ENCODE results near the gene CPNE5. TPM values are rescaled to one million over a fixed set of nuclear protein-coding genes. Genes with fewer than 3 reads are reported as not detected.

The CPNE5 gene
- polyA plus RNA-seq, 1 of the 3 experiments (the other 2 are of a cell fraction): 0.30 TPM

- H3F3A ChIP-seq (replicated peaks; ENCODE audit: insufficient read depth): no peaks in the 10 kb centered on the region
- no peak overlapping the region for H3K4me2 ChIP-seq
- WGBS (ENCODE audit: low lambda C conversion rate): 72% methylated on average over 5 of the region's 10 CpGs
- H3K27me3 ChIP-seq (ENCODE audit: insufficient read depth): no peaks in the 10 kb centered on the region
- CTCF ChIA-PET: interaction anchor here (0.6 to 3.0 kb wide), 8 partner anchors 28 to 420 kb away, joined by 3 to 12 read pairs (median 4); no protein-coding TSS in a partner anchor
- no peak overlapping the region for H3K9ac ChIP-seq
- H4K20me1 ChIP-seq (ENCODE audit: insufficient read depth): no peaks in the 10 kb centered on the region
- no peak overlapping the region for H3K4me3 ChIP-seq (ENCODE audit: low read depth in 2 of 2, low read length in 1 of 2)
- no peak overlapping the region for H2AFZ ChIP-seq (ENCODE audit: low read depth)
- H3K9me2 ChIP-seq: no peaks in the 10 kb centered on the region
- H3K4me1 ChIP-seq (ENCODE audit: control insufficient read depth in 1 of 2, insufficient read depth in 2 of 2, low read depth in 1 of 2, low read length in 1 of 2): peaks cover 0 to 3% of the 10 kb centered on the region in 2 experiments; a peak in 1 of 4 replicates
- no peak for TF ChIP-seq REST (IDR thresholded peaks at IDR 0.05; ENCODE audit: low read depth, low read length)
- no peak for TF ChIP-seq EP300 (IDR thresholded peaks at IDR 0.05; ENCODE audit: borderline replicate concordance in 1 of 2, low read depth in 1 of 2, low read length in 1 of 2)
- no peak for TF ChIP-seq MAX (IDR thresholded peaks at IDR 0.05; ENCODE audit: low read depth)
- no peak for TF ChIP-seq MXI1 (IDR thresholded peaks at IDR 0.05; ENCODE audit: low read depth, low read length)
- no peak for TF ChIP-seq SIN3A (IDR thresholded peaks at IDR 0.05; ENCODE audit: borderline replicate concordance, low read depth, low read length)
- no peak for TF ChIP-seq GABPA (IDR thresholded peaks at IDR 0.05; ENCODE audit: low read depth)
- TF ChIP-seq RCOR1 (IDR thresholded peaks at IDR 0.05; ENCODE audit: low read length): no peak
- TF ChIP-seq YY1 (IDR thresholded peaks at IDR 0.05; ENCODE audit: low read depth): no peak
- POLR2A ChIA-PET: no interaction called here
- DNase-seq: no peak
- no peak overlapping the region for H3K27ac ChIP-seq (ENCODE audit: low read depth in 2 of 2, low read length in 1 of 2)
- no peaks in the 10 kb centered on the region for H3K36me3 ChIP-seq (replicated peaks in 1 of 2; ENCODE audit: control insufficient read depth in 1 of 2, insufficient read depth in 2 of 2, low read length in 1 of 2)
- no peaks in the 10 kb centered on the region for H3K79me2 ChIP-seq (ENCODE audit: insufficient read depth)
- H3K9me3 ChIP-seq: no peaks in the 10 kb centered on the region
These were observed 116.9 kb downstream of the CPNE5 start for GRCh38 chr6:36722365-36722764.

DNA sequence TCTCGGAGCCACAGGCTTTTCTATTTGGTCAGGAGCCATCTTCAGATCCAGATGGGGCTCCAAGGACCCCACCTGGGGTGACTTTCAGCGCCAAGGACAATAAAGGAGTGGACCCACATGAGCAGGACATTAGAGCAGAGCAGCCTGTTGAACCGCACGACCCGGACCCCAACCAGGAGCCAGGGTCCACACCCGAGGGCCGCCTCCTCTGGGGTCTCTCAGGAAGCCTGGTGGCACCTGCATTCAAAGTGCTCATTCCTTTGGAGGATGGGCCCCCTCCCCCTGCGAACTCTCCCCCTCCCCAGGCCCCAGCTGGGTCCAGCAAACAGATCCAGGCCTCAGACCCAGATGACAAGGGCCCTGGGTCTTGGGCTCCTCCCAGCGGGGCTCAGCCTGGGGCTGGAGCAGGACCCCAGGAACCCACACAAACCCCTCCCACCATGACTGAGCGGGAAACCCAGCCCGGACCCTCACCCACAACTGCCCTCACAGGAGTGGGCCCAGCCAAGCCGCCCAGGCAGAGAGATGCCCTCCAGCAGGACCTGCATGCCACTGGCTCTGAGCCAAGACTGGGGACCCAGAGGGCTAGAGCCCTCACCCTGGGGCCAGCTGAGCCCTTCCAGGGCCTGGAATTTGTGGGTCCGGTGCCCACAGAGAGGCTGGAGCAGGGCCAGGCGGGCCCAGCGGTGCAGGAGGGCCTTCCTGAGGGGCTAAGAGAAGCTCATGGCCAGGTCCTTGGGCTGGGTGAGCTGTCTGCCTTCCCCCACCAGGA lies 117.7 kb downstream of the CPNE5 start:
- no peak for DNase-seq
- Histone ChIP-seq H3F3A (replicated peaks; ENCODE audit: insufficient read depth) (no peaks in the 10 kb centered on the region), H3K27me3 (ENCODE audit: insufficient read depth) (no peaks in the 10 kb centered on the region), H3K9ac (no peak overlapping the region), H3K4me2 (no peak overlapping the region), H4K20me1 (ENCODE audit: insufficient read depth) (no peaks in the 10 kb centered on the region), H3K4me1 (ENCODE audit: control insufficient read depth in 1 of 2, insufficient read depth in 2 of 2, low read depth in 1 of 2, low read length in 1 of 2) (peaks cover 0 to 12% of the 10 kb centered on the region in 2 experiments; a peak in 1 of 4 replicates), H3K4me3 (ENCODE audit: low read depth in 2 of 2, low read length in 1 of 2) (no peak overlapping the region), H3K79me2 (ENCODE audit: insufficient read depth) (no peaks in the 10 kb centered on the region), H3K9me3 (no peaks in the 10 kb centered on the region), H3K36me3 (replicated peaks in 1 of 2; ENCODE audit: control insufficient read depth in 1 of 2, insufficient read depth in 2 of 2, low read length in 1 of 2) (no peaks in the 10 kb centered on the region), H2AFZ (ENCODE audit: low read depth) (no peak overlapping the region), H3K9me2 (no peaks in the 10 kb centered on the region), H3K27ac (ENCODE audit: low read depth in 2 of 2, low read length in 1 of 2) (no peak overlapping the region)
- 87% methylated on average over 5 of the region's 15 CpGs for WGBS (ENCODE audit: low lambda C conversion rate)
- TF ChIP-seq RCOR1 (IDR thresholded peaks at IDR 0.05; ENCODE audit: low read length): no peak
- no peak for TF ChIP-seq GATA2 (CRISPR knock-in tag; IDR thresholded peaks at IDR 0.05)
- TF ChIP-seq EZH2phosphoT487 (IDR thresholded peaks at IDR 0.05; ENCODE audit: borderline replicate concordance, low read depth): no peak
- no peak for TF ChIP-seq PBX3 (IDR thresholded peaks at IDR 0.05)
- TF ChIP-seq RAD21 (IDR thresholded peaks at IDR 0.05; ENCODE audit: low read length): no peak
- no peak for TF ChIP-seq SIN3A (IDR thresholded peaks at IDR 0.05; ENCODE audit: borderline replicate concordance, low read depth, low read length)
- TF ChIP-seq, protein P1, sequence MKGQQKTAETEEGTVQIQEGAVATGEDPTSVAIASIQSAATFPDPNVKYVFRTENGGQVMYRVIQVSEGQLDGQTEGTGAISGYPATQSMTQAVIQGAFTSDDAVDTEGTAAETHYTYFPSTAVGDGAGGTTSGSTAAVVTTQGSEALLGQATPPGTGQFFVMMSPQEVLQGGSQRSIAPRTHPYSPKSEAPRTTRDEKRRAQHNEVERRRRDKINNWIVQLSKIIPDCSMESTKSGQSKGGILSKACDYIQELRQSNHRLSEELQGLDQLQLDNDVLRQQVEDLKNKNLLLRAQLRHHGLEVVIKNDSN (IDR thresholded peaks at IDR 0.05; ENCODE audit: borderline replicate concordance, low read depth): no peak
- TF ChIP-seq POLR2AphosphoS5 (IDR thresholded peaks at IDR 0.05; ENCODE audit: low read depth, low read length): no peak
- no peak for TF ChIP-seq RFX5 (IDR thresholded peaks at IDR 0.05; ENCODE audit: low read length)
- CTCF ChIA-PET: interaction anchor here (0.7 to 2.4 kb wide), 7 partner anchors 14 to 419 kb away, joined by 3 to 9 read pairs (median 4); no protein-coding TSS in a partner anchor
- POLR2A ChIA-PET: no interaction called here
